Small intestine (tissue), 7 donors: ENCODE data around the gene ZBTB49. TPM values are rescaled to one million over a fixed set of nuclear protein-coding genes. Genes with fewer than 3 reads are reported as not detected.

Experiments
- DNase-seq, 2 donors: peaks; one replicate each; pipeline versions ENCODE4 v3.0.0 to v3.0.0-alpha.2; 2013
- FAIRE-seq: peaks from 2 replicates; lab custom pipeline; 2012; peaks lifted over from hg19 to GRCh38; lab: Jason Lieb, UNC
- H3K27ac ChIP-seq, 3 donors: one replicate each; pipeline ENCODE4 v1.5.1; 2013; ENCODE audit warnings: low read length in 2 of 3, mild to moderate bottlenecking in 2 of 3, control low read depth in 1 of 3, inconsistent platforms in 1 of 3, low read depth in 1 of 3, moderate library complexity in 1 of 3
- H3K27me3 ChIP-seq, 3 donors: one replicate each; pipeline ENCODE4 v1.6.1; 2013; ENCODE audit warnings: low read length in 3 of 3, inconsistent platforms in 1 of 3; ENCODE audit not compliant: control insufficient read depth in 3 of 3, insufficient read depth in 3 of 3
- H3K36me3 ChIP-seq, 3 donors: one replicate each; pipeline ENCODE4 v1.6.1; 2013; ENCODE audit warnings: low read length in 3 of 3, inconsistent platforms in 1 of 3, low read depth in 1 of 3, mild to moderate bottlenecking in 1 of 3, moderate library complexity in 1 of 3; ENCODE audit not compliant: control insufficient read depth in 3 of 3, insufficient read depth in 2 of 3
- H3K4me1 ChIP-seq, 3 donors: one replicate each; pipeline ENCODE4 v1.6.1; 2013; ENCODE audit warnings: low read length in 2 of 3, inconsistent platforms in 1 of 3, low read depth in 1 of 3, mild to moderate bottlenecking in 1 of 3, moderate library complexity in 1 of 3; ENCODE audit not compliant: control insufficient read depth in 3 of 3, insufficient read depth in 2 of 3
- H3K4me3 ChIP-seq, 3 donors: one replicate each; pipeline ENCODE4 v1.5.1; 2013; ENCODE audit warnings: low read length in 3 of 3, control low read depth in 1 of 3, inconsistent platforms in 1 of 3, low read depth in 1 of 3, mild to moderate bottlenecking in 1 of 3, moderate library complexity in 1 of 3
- H3K9me3 ChIP-seq, 2 donors: one replicate each; pipeline ENCODE4 v1.6.1; 2013; ENCODE audit warnings: low read depth in 1 of 2, low read length in 1 of 2; ENCODE audit not compliant: control insufficient read depth in 2 of 2, insufficient read depth in 1 of 2
- WGBS, 3 donors: extraction: QIAGEN DNeasy Blood & Tissue Kit; methylation state at CpG; one replicate each; pipeline ENCODE4 v1.1.7; 2013; 5-methylcytosine and 5-hydroxymethylcytosine counted together
- polyA plus RNA-seq, 4 donors: library from polyadenylated mRNA; stranded (reverse) in 3 of 4; unstranded in 1 of 4; fragments of 200-250 nt in 3 of 4; fragments of 120-200 nt in 1 of 4; gene quantifications; one replicate each; pipeline versions ENCODE4 v1.2.1 to v1.2.3, GENCODE V29; 2013
- donor health status: healthy with polysubstance abuse.
- donor health status: control.
- donor health status: control.
- donor health status: Bipolar disorder and iron deficiency.
- donor health status: healthy.

Gene ZBTB49
- polyA plus RNA-seq, 4 donors, result 1.8 to 5.8 (median 2.6) TPM

DNA sequence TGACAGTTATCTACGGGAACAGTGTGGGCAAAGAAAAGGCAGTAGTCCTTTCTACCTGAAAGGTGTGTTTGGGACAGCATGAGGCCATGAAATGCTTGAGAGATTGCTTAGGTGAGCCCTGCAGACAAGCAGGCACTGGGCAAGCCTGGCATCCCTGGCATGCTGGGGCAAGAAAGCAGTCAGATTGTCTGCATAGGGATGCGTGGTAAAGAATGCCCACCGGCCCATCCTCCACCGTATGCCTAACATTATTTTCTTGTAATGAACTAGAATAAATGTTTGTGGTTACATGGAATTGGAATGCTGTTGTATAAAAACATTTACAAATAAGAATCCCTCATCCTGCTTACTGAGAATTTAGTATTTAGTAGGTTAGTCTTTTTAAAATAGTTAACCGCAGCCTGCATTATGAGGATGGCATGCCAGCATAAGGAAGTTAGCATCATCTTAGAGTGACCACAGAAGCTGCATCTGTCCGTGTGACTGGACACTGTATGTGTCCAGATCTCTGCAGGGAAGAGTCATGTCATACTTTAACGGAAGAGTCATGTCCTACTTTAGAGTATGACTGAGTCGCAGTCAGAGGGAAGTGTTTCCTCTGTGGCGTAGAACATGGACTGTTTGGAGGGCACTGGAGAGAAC, 18.9 kb downstream of the ZBTB49 start:
- DNase-seq, result no peak
- Histone ChIP-seq H3K4me1 (no peaks in the 10 kb centered on the region), H3K27me3 (no peaks in the 10 kb centered on the region), H3K27ac (no peak overlapping the region), H3K4me3 (no peak overlapping the region), H3K36me3 (peaks cover 0 to 32% (median 3%) of the 10 kb centered on the region in 3 donors), H3K9me3 (no peaks in the 10 kb centered on the region)
- 89 to 97% (median 96%) methylated on average over 9 of the region's 9 CpGs for WGBS, 3 donors
- FAIRE-seq, result no peak

DNA sequence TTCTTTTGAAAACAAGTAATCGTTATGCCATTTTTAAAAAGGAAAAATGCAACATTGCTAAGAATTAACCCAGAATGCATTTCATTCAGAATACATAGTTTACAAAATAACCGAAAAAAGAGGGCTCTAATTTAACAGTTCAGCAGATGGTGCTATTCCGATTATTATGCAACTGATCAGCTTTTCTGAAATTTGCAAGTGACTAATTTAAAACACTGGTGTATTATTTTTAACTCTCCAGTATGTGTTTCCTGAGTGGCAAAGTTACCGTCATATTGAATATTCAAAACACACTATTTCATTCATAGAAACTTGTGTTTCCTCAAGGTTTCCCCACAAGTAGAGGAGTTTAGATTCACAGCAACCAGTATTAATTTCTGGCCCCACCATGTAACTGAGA, 21.1 kb downstream of the ZBTB49 start:
- no peak overlapping the region for H3K27ac ChIP-seq
- FAIRE-seq (no peak), DNase-seq (no peak)
- WGBS, 3 donors, result 80 to 94% (median 91%) methylated on average over 4 of the region's 4 CpGs
- H3K27me3 ChIP-seq, result no peaks in the 10 kb centered on the region
- no peaks in the 10 kb centered on the region for H3K4me1 ChIP-seq
- no peak overlapping the region for H3K4me3 ChIP-seq
- H3K9me3 ChIP-seq, result no peaks in the 10 kb centered on the region
- H3K36me3 ChIP-seq, result peaks cover 3 to 39% (median 4%) of the 10 kb centered on the region in 3 donors

DNA sequence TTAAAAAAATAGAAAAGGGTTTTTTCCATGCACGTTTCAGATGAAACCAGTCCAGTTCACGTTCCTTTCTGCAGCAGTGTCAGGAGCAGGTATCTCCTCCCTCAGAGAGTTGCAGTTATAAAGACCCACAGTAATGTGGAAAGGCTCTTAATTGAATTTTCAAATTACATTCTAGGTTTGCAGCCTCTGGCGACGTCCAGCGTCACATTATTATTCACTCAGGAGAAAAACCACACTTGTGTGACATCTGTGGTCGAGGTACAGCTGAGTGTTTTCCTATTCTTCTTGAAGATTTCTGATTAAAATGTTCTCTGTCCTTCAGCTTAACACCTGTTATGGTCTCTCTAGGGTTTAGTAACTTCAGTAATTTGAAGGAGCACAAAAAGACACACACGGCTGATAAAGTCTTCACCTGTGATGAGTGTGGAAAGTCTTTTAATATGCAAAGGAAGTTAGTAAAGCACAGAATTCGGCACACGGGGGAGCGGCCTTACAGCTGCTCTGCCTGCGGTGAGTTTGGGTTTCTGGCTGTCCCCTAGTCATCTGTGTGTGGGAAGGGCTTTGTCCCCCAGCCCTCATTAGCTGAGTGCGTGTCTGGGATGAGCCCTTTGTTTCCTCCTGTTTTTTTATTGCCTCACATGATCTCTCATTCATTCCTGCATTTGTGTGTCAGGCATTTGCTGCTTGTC, 25.6 kb downstream of the ZBTB49 start:
- Histone ChIP-seq H3K9me3 (no peaks in the 10 kb centered on the region), H3K27me3 (no peaks in the 10 kb centered on the region), H3K36me3 (peaks cover 4 to 36% (median 7%) of the 10 kb centered on the region in 3 donors), H3K4me3 (no peak overlapping the region), H3K27ac (no peak overlapping the region), H3K4me1 (no peaks in the 10 kb centered on the region)
- WGBS, 3 donors, result 87 to 89% (median 87%) methylated on average over 12 of the region's 12 CpGs
- no peak for DNase-seq
- FAIRE-seq, result no peak

DNA sequence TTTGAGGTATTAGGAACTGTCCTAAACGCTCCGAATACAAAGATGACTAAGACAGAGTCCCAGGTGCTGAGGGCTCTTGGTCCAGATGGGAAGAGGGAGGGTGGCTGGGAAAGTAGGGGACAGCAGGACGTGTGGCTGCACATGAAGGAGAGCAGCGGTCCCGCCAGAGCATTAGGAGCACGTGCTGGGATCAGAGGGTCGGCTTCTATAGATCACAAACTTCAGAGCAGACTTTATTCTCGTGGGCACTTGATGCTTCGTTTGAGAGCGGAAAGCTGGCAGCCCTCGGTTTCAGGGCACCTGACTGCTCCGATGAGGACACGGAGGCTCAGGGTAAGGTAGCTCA, 26.1 kb downstream of the ZBTB49 start:
- H3K36me3 ChIP-seq, result peaks cover 4 to 41% (median 7%) of the 10 kb centered on the region in 3 donors
- FAIRE-seq, result no peak

DNA sequence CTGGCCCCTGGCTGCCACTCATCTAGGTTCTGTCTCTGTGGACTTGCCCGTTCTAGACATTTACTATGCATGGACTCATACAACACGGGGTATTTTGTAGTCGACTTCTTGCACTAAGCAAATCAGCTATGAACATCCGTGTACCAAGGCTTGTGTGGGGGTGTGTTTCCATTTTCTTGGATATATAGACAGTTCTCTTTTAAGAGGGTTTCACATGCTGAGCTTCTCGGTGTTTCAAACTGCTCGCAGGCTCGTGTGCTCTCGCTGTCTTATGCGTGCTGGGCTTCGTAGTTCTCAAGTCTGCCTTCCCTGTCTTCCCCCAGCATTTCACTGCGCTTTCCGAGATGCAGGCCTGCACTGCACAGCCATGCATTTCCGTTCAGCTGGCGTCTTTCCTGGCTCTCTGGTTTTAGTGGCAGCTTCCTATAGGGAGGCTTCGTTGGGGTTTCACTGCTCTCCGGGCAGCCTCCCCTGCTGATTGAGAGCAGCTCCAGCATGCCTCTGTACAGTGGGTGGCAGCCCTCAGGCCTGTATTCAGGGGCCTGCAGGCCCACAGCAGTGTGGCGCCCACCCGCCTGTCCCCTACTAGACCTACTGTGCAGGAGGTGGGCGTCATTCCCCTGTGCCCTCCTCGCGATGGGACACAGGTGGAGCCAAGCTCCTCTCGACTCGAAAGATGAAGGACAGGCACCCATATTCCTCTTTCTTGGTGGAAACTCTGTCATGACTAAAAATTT, 27.6 kb downstream of the ZBTB49 start:
- FAIRE-seq (no peak), DNase-seq (no peak)
- Histone ChIP-seq H3K36me3 (peaks cover 7 to 52% (median 9%) of the 10 kb centered on the region in 3 donors), H3K9me3 (no peaks in the 10 kb centered on the region), H3K27ac (no peak overlapping the region), H3K4me1 (no peaks in the 10 kb centered on the region), H3K27me3 (no peaks in the 10 kb centered on the region), H3K4me3 (no peak overlapping the region)
- WGBS, 3 donors, result 88 to 97% (median 92%) methylated on average over 22 to 23 of the region's 23 CpGs

More for the DNA sequence above, 26.1 kb downstream of the ZBTB49 start:
- WGBS, 3 donors, result 93 to 95% (median 94%) methylated on average over 13 of the region's 13 CpGs
- no peak overlapping the region for H3K27ac ChIP-seq
- no peaks in the 10 kb centered on the region for H3K27me3 ChIP-seq
- DNase-seq, result no peak
- no peaks in the 10 kb centered on the region for H3K9me3 ChIP-seq
- H3K4me1 ChIP-seq, result no peaks in the 10 kb centered on the region
- no peak overlapping the region for H3K4me3 ChIP-seq

DNA sequence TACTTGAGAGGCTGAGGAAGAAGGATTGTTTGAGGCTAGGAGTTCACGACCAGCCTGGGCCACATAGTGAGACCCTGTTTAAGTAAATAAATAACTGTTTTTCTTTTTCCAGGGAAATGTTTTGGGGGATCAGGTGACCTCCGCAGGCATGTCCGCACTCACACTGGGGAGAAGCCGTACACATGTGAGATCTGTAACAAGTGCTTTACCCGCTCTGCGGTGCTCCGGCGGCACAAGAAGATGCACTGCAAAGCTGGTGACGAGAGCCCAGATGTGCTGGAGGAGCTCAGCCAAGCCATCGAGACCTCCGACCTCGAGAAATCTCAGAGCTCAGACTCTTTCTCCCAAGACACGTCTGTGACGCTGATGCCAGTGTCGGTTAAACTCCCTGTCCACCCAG, 30.5 kb downstream of the ZBTB49 start:
- DNase-seq, result no peak
- no peak overlapping the region for H3K27ac ChIP-seq
- H3K36me3 ChIP-seq, result peaks cover 7 to 37% (median 7%) of the 10 kb centered on the region in 3 donors
- FAIRE-seq, result no peak
- H3K4me3 ChIP-seq, result no peak overlapping the region
- H3K27me3 ChIP-seq, result no peaks in the 10 kb centered on the region
- H3K4me1 ChIP-seq, result no peaks in the 10 kb centered on the region
- no peaks in the 10 kb centered on the region for H3K9me3 ChIP-seq
- WGBS, 3 donors, result 96 to 99% (median 98%) methylated on average over 15 of the region's 15 CpGs

DNA sequence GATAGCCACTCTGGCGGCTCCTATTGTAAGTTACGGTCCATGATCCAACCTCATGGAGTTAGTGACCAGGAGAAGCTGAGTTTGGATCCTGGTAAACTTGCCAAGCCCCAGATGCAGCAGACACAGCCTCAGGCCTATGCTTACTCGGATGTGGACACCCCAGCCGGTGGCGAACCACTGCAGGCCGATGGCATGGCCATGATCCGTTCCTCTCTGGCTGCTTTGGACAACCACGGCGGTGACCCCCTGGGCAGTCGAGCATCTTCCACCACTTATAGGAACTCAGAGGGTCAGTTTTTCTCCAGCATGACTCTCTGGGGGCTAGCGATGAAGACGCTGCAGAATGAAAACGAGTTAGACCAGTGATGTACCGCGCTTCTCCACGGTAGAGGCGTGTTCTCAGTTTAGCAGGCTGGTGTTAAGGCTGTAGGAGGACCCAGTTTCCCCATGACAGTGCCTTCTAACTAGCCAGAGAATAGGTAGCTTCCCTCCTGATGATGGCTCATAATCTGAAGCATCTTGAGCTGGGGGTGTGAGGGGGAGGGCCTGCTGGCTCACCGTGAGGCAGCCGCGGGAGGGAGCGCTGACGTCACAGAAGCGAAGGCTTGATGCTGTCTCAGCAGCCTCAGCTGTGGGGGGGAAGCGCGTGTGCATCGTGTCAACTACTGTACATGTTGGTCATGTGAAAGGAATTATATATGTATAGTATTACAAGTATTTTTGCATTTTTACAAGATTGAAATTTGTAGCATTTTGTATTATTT, 31.1 kb downstream of the ZBTB49 start:
- no peak overlapping the region for H3K27ac ChIP-seq
- H3K9me3 ChIP-seq, result no peaks in the 10 kb centered on the region
- DNase-seq, result no peak
- no peak overlapping the region for H3K4me3 ChIP-seq
- no peaks in the 10 kb centered on the region for H3K27me3 ChIP-seq
- H3K4me1 ChIP-seq, result no peaks in the 10 kb centered on the region
- no peak for FAIRE-seq
- 94 to 96% (median 95%) methylated on average over 26 of the region's 26 CpGs for WGBS, 3 donors
- peaks cover 5 to 33% (median 7%) of the 10 kb centered on the region in 3 donors for H3K36me3 ChIP-seq
